Right lobe of liver (tissue), 6 donors: ENCODE data around the gene USP4. TPM values are rescaled to one million over a fixed set of nuclear protein-coding genes. Genes with fewer than 3 reads are reported as not detected.

Source experiments
- ATAC-seq, 4 donors: fragments of 200-7000 bp; cut with Tn5 transposase; one replicate each; pipeline ENCODE4 v1.9.1; 2020; ENCODE audit warnings: mild to moderate bottlenecking in 4 of 4, moderate library complexity in 4 of 4
- DNase-seq, 3 donors: peaks; one replicate each; pipeline ENCODE4 v3.0.0-alpha.2; 2020
- H3K27ac ChIP-seq, 3 donors: fragments of 200-600 bp; one replicate each; pipeline ENCODE4 v1.8.0; 2022
- H3K27me3 ChIP-seq, 2 donors: fragments of 200-600 bp; one replicate each; pipeline ENCODE4 v1.8.0; 2022
- H3K36me3 ChIP-seq, 4 donors: fragments of 200-600 bp; sonication (generic) in 1 of 4; one replicate each; pipeline versions ENCODE4 v1.5.1 to v1.8.0; 2017 to 2022; ENCODE audit warnings: control low read depth in 1 of 4
- H3K4me1 ChIP-seq, 4 donors: fragments of 200-600 bp; sonication (generic) in 1 of 4; one replicate each; pipeline versions ENCODE4 v1.5.1 to v1.8.0; 2017 to 2022; ENCODE audit warnings: control low read depth in 1 of 4
- H3K4me3 ChIP-seq, 3 donors: fragments of 200-600 bp; one replicate each; pipeline ENCODE4 v1.8.0; 2022
- H3K9me3 ChIP-seq, 4 donors: fragments of 200-600 bp; sonication (generic) in 1 of 4; one replicate each; pipeline versions ENCODE4 v1.5.1 to v1.8.0; 2017 to 2022; ENCODE audit warnings: control low read depth in 1 of 4
- CTCF ChIP-seq, 4 donors: fragments of 200-600 bp in 3 of 4; fragments of 450-650 bp in 1 of 4; IDR thresholded peaks; one replicate each; pipeline versions ENCODE4 v1.5.1 to v1.8.0; 2016 to 2022; ENCODE audit warnings: antibody characterized with exemption in 4 of 4, mild to moderate bottlenecking in 2 of 4
- POLR2A ChIP-seq: fragments of 450-650 bp; IDR thresholded peaks from one replicate; pipeline ENCODE4 v1.6.1; 2017; ENCODE audit warnings: antibody characterized with exemption, mild to moderate bottlenecking
- WGBS: methylation state at CpG from one replicate; pipeline ENCODE4 v1.1.6; 2018; ENCODE audit warnings: low coverage, low lambda C conversion rate; ENCODE audit not compliant: insufficient coverage; ENCODE audit errors: missing lambda C conversion rate; 5-methylcytosine and 5-hydroxymethylcytosine counted together
- intact Hi-C, 2 donors: fragments of 100-400 bp; cut with DNase I; formaldehyde crosslinking; loops; one replicate each; pipeline versions ENCODE4 v1.11.2 to v1.14.1; 2022
- total RNA-seq, 6 experiments: library from RNA; depleted of rRNA in 2 of 6; stranded (reverse); fragments of >200 nt in 2 of 6; fragmentation: NEBNext Ultra II Directional in 3 of 6; extraction: Animal tissue kit (Norgen Biotek cat#: 25700) in 3 of 6; gene quantifications; one replicate each; pipeline versions ENCODE4 v1.1.0 to v1.2.4, GENCODE V29; 2016 to 2023
- donor health status: DM: no; HTN: yes; CAD: no.
- donor health status: DM: no; HTN: no; CAD: no.
- donor health status: DM: no; HTN: no; CAD: no.
- donor health status: DM: no; HTN: yes; CAD: no.
- donor health status: DM: no; HTN: yes; CAD: no.

The USP4 gene
- total RNA-seq, 6 experiments from 2014 or later = 10.0 to 26.3 (median 22.2) TPM

- H3K9me3 ChIP-seq = no peaks in the 10 kb centered on the region
- no peak overlapping the region for H3K27ac ChIP-seq
- DNase-seq (no peak), ATAC-seq (no peak)
- H3K27me3 ChIP-seq = no peaks in the 10 kb centered on the region
- H3K4me3 ChIP-seq = no peak overlapping the region
- H3K4me1 ChIP-seq = no peaks in the 10 kb centered on the region
- no peak for TF ChIP-seq CTCF (IDR thresholded peaks at IDR 0.05)
- no peak for TF ChIP-seq POLR2A
- no peaks in the 10 kb centered on the region for H3K36me3 ChIP-seq
- whole genome bisulfite sequencing = 72% methylated on average over 2 of the region's 5 CpGs
- intact Hi-C loops = no loop called here
Measured at GRCh38 chr3:49266410-49267095, 73.3 kb downstream of the USP4 start.

GRCh38 chr3:49265661-49266386 lies 74.0 kb downstream of the USP4 start:
- no peaks in the 10 kb centered on the region for H3K27me3 ChIP-seq
- no peak overlapping the region for H3K4me3 ChIP-seq
- H3K9me3 ChIP-seq = no peaks in the 10 kb centered on the region
- DNase-seq = no peak
- WGBS = 73% methylated on average over 2 of the region's 10 CpGs
- H3K27ac ChIP-seq = no peak overlapping the region
- intact Hi-C loops = no loop called here
- H3K36me3 ChIP-seq = no peaks in the 10 kb centered on the region
- TF ChIP-seq POLR2A (no peak), CTCF (IDR thresholded peaks at IDR 0.05) (no peak)
- H3K4me1 ChIP-seq = no peaks in the 10 kb centered on the region
- peak in 1 of 4 donors; percentile 11 for ATAC-seq

GRCh38 chr3:49263159-49263889 lies 76.5 kb downstream of the USP4 start:
- ATAC-seq (peak in 1 of 4 donors; percentile 44), DNase-seq (peak in 1 of 3 donors; percentile 58)
- Histone ChIP-seq H3K4me1 (no peaks in the 10 kb centered on the region), H3K27ac (no peak overlapping the region), H3K4me3 (no peak overlapping the region), H3K36me3 (no peaks in the 10 kb centered on the region), H3K27me3 (no peaks in the 10 kb centered on the region), H3K9me3 (no peaks in the 10 kb centered on the region)
- 88% methylated on average over 5 of the region's 6 CpGs for WGBS
- intact Hi-C loops = no loop called here
- TF ChIP-seq POLR2A (no peak), CTCF (IDR thresholded peaks at IDR 0.05) (no peak)

GRCh38 chr3:49260806-49261324 lies 79.0 kb downstream of the USP4 start:
- H3K27me3 ChIP-seq = no peaks in the 10 kb centered on the region
- no peak overlapping the region for H3K27ac ChIP-seq
- intact Hi-C loops = no loop called here
- TF ChIP-seq CTCF (IDR thresholded peaks at IDR 0.05) (no peak), POLR2A (no peak)
- H3K36me3 ChIP-seq = no peaks in the 10 kb centered on the region
- DNase-seq = no peak
- no peaks in the 10 kb centered on the region for H3K9me3 ChIP-seq
- H3K4me3 ChIP-seq = no peak overlapping the region
- 86% methylated on average over 4 of the region's 5 CpGs for WGBS
- no peaks in the 10 kb centered on the region for H3K4me1 ChIP-seq
- ATAC-seq = no peak
